Stimulated activated CD8-positive, alpha-beta memory T cell treated with anti-CD3 and anti-CD28 coated beads, Interleukin-15, amount 100 ng/mL, for 24 hours (primary cell): Measurements from ENCODE around the gene RIPK4.
"Not testable (repeated sequence)": the region's sequence is repeated elsewhere in the genome, so short reads cannot be mapped to it uniquely, and the experiment has no call there.

ENCODE experiments used
- DNase-seq: peaks from one replicate; pipeline ENCODE4 v3.0.0-alpha.2; 2020; ENCODE audit warnings: low read depth

RIPK4 gene

DNA sequence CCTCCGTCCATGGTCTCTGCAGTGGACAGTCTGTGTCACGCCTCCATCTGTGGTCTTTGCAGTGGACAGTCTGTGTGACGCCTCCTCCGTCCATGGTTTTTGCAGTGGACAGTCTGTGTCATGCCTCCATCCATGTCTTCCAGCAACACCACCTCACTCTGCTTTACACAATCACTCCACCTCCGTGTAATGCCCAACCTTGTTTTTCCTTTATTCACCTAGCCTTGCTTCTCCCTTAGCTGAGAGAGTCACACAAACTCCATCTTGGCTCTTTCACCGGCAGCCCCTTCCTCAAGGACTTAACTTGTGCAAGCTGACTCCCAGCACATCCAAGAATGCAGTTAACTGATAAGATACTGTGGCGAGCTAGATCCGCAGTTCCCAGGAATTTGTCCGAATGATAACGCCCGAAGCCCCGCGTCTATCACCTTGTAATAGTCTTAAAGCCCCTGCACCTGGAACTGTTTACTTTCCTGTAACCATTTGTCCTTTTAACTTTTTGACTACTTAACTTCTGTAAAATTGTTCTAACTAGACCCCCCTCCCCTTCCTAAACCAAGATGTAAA lies 52.5 kb downstream of the RIPK4 start:
- not testable (repeated sequence) for DNase-seq

DNA sequence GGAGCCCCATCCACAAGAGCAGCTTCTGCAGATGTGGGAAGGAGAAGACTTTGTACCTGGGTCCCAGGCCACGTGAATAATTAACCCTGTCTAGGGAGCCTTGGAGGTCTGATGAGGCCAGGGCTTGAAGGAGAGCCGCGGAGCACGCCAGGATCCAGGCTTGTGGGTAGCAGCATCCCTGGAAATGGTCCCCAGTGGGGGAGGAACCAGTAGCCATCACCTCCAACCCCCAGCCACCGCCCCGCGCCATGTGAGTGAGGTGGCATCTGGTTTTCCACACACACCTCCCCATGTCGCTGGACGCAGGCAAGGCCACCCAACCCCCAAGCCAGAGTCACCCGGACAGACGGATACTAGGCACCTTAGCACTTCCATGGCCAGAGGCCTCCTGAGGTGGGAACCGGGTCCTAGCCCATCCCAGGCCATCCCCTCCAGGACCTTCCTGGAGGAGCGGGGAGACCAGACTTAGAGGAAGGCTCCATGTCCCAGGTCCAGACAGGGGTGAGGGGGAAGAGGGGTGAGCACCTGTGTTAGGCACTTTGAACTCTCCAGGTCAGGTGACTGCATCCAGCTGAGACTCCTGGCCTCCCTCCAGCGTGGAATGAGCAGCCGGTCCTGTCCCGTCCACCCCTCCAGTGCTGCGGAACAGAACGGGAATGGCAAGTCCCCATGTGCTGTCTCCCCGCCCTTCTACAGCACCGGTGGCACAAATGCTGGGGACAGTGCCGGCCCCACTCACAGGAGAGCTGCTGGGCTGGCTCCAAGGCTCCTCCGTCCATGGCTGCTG lies 53.2 kb downstream of the RIPK4 start:
- no peak for DNase-seq

DNA sequence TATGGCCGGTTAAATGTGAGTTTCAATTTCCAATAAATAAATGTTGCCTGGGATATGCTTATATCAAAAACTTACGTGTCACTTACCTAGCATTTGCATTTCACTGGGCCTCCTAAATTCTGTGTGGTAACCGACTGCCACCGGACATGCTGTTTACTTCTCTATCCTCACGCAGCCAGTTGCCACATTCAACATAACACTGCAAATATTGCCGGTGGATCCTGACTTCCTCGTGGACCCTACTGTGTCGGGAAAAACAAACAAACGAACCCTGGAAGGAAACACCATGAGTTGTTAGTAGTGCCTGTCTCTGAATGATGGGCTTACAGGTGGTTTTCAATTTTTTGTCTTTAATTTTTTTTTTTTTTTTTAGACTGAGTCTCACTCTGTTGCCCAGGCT lies 54.1 kb downstream of the RIPK4 start:
- no peak for DNase-seq

DNA sequence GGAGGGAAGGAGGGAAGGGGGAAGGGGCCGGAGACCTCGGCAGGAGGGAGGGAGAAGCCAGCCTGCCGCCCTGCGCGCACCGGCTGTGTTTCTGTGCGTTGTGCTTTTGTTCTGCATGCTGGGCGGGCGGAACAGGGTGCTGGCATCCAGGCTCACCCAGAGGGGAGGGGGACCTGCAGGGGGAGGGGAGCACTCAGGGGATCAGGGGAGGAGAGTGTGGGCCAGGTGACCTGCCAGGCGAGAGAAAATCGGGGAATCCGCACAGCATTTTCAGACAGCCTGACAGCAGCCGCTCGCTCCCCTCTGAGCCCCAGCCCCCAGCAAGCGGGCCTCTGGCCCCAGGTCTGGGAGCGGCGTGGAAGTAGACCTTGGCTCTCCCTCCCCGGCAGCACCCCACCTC lies 54.7 kb downstream of the RIPK4 start:
- DNase-seq = no peak

DNA sequence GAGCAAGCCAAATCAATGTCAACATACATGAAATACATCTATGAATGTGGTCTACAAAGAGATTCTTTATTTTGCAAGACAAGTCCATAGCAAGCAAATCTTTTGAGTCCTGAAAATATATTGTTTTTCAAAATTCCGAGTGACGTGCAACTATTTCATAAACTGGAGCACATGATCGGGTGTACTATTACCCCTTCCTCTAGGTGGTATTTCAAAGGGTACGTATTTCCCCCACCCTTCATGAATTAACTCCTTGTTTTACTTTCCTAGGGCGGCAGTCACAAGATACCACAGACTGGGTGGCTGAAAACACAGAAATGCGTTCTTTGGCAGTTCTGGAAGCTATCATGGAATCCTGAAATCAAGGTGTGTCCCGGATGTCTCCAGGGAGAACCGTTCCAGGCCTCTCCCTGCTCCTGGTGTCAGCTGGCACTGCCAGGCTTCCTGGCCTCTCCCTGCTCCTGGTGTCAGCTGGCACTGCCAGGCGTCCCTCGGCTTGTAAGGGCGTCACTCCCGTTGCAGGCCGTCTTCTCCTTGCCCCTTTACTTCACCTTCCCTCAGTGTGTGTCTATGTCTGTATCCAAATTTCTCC lies 55.3 kb downstream of the RIPK4 start:
- DNase-seq = no peak

DNA sequence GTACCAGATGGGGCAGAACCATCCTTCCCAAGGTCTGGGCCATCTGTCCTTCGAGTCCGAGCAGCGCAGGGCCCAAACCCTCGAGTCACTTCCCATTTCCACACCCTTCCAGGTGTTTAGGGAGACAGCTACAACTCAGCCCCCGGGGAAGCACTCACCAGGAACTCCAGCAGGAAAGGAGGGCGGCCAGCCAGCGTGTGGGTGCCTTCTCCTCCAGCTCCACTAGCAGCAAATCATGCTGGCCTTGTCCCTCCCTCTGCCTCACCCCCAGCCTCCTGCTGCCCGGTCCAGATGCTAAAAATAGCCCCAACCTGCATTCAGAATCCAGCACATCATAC lies 56.1 kb downstream of the RIPK4 start:
- no peak for DNase-seq

DNA sequence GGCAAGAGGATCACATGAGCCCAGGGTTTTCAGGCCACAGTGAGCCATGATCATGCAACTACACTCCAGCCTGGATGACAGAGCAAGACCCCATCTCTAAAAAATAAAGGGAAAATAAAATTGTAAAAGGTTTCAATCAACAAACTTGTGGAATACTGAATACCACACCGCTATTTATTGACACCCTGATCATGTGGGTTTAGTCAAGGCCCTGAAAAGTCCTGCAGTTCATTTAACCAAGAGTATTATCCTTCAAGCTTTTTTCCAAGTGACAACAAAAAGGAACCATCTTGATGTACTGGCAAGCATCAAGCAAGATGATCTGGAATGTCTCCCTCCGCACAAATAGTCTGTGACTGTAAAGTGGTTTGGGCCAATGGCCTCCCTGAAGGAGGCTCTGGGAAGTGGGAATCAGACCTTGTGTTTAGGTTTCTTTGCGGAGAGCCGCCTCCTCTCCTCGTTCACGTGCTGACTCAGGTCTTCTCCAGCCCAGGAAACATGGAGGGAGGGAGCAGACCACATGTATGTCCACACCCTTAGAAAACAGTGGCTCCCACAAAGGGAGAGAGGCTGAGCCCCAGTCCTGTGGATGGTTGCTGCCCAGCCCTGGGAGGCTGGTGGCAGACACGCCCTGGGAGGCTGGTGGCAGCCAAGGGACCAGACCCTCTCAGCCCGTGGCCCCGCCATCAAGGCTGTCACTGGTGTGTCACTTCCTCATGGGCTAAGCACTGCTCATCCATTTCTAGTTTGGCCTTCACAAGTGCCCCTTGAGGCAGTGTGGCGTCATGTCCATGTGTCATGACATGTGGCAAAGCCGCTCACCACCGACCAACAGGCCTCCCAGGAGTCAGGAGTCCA lies 56.7 kb downstream of the RIPK4 start:
- DNase-seq = no peak

DNA sequence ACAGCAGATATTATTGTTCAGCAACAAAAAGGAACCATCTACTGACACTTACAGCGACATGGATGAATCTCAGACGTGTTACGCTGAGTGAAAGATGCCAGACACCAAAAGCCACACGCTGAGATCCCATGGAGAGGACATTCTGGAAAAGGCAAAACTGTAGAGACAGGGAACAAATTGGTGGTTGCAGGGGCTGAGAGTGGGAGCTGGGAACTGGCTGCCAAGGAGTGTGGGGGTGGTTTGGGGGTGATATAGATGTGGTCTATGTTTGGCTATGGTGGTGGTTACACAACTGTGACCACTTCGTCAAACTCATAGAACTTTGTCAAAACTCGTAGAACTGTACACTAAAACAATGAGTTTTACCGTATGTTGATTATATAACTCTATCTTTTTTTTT lies 57.7 kb downstream of the RIPK4 start:
- no peak for DNase-seq

DNA sequence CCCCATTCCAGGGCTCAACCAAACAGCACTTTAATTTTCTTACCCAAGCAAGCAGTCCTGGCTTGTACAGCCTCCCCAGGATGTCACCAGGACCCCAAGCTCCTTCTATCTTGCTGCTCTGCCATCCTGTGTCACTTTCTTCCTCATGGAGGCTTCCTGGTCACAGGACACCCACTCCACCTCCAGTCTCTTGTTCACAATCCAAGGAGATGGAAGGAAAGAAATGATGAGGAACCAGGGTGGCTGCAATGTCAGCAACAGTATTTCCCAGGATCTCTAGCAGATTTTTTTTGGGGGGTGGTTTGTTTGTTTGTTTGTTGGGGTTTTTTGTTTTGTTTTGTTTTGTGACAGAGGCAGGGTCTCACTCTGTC lies 58.9 kb downstream of the RIPK4 start:
- no peak for DNase-seq

DNA sequence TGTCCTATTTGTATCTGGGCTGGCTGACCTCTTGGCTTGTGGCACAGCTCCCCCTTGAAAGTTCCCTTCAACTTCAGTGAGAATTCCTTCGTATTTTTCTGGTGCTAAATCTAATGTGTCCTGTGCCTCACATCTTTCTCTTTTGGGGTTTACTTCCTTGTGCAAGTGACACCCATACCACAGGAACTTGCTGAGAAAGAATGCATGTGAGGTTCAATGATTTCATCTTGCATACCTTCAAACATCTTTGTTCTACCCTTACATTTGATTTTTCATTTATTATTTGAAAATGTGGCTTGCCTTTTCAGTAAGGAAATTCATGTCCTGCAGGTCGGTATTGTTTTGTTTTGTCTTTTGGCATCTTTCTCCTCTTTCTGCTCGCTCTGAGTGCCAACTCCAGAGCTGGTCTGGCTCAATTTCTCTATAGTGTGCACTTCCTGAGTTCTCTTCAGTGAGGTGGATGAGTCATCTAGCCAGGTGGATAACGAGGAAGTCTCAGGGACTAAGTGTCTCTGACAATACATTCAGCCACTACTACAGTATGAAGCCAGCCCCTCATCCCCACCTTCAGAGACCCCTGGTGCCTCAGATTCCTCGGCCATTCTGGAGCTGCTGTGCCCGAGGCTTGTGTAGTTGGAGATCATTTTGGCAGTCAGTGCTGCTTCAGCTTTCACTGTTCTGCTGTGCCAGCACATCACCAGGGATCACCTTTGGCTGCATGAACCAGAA lies 59.5 kb downstream of the RIPK4 start:
- DNase-seq = no peak

DNA sequence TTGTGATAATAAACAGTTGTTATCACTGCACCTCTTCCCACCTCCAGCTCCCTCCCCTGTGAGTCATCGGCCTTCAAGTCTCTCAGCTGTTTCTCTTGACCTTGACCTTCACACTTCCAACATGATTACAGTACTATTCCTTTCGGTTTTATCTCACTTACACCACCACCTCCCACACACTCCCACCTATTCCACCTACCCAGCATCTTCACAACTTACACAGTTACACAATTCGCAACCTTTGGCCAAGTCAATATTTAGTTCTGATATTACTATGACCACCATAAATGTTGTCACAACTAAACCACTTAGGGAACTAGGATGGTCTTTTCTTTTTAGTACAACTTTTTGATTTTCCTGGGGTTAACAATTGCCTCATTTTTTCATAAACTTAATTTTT lies 60.2 kb downstream of the RIPK4 start:
- no peak for DNase-seq

DNA sequence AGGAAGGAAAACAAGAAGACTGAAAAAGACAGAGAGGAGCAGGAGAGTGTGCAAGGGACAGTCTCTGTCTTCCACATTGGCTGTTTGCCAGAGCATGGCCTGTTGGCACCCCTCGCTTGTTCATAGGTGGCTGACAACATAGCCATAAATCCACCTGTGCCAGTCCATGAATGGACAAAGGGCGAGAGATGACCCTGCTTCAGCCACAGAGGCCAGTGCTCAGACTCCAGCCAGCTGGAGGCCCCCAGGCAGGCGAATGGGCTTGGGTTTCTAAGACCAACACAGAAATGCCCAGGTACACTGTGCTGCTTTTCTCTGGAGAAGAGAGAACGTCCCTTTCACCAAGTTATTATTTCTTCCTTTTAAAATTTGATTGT lies 60.6 kb downstream of the RIPK4 start:
- no peak for DNase-seq

DNA sequence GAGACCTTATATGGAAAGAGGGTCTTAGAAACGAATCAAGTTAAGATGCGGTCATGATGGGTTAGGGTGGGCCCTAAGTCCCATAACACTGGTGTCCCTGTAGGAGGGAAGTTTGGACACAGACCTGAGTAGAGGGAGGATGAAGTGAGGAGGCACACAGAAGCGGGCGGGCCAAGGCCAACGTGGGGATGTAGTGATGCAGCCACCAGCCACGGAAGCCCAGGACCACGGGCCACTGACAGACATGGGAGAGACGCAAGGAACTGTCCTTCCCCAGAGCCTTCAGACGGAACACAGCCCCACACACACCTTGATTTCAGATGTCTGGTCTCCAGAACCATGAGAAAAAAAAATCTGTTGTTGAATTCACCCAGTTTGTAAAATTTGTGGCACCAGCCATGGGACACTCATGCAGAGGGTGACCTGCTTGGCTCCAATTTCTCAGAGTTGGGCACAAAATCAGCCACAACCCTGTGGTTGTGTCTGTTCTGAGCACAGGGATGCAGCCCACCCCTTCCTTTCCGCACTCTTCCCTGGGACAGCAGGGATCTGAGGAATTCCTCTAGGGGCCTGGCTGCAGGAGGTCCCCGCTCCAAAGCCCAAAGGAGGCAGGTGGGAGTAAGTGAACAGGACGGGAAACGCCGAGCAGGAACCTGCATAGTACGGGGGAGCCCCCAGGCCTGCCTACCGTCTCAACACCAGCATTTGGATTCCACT lies 61.1 kb downstream of the RIPK4 start:
- DNase-seq = no peak

DNA sequence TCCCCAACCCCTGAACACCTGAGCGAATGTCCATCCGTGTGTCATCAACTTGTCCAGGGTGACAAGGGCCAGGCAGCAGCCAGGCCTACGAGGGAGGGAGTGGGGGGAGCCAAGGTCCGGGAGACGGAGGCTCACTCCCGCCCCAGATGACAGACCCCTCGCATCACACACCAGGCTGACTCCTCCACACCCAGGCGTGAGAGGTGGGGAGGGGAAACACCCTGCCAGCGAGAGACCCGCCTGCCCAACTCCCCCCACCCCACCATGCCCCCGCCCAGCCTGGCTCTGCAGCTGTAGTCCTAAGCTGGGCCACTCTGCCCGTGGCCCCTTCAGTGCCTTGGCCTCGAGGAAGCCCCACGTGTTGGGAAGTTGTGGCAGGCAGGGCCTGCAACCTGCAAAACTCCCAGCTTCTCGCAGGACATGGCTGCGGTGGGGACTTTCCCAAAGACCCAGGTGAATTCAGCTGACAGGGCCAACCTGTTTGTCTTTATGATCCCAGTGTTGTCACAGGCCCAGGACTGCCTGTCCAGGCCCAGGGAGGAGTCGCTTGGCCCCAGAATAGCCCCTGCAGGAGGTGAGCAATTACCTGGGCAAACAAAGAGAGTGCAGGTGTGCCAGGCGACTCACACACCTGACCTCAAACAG lies 62.9 kb downstream of the RIPK4 start:
- no peak for DNase-seq

DNA sequence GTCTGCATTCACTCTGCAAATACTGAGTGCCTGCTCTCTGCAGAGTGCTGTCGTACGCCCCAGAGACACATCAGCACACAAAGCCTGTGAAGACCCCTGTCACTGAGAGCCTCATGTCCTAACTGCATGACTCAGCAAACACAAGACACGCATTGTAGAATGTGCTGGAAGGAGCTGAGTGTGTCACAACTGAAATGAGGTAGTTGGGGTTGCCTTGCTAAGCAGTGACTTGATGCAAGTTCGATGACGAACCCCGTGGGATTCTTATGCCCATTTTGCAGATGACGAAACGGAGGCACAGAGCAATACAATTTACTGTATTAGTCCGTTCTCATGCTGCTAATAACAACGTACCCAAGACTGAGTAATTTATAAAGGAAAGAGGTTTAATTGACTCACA lies 65.1 kb downstream of the RIPK4 start:
- DNase-seq = no peak

DNA sequence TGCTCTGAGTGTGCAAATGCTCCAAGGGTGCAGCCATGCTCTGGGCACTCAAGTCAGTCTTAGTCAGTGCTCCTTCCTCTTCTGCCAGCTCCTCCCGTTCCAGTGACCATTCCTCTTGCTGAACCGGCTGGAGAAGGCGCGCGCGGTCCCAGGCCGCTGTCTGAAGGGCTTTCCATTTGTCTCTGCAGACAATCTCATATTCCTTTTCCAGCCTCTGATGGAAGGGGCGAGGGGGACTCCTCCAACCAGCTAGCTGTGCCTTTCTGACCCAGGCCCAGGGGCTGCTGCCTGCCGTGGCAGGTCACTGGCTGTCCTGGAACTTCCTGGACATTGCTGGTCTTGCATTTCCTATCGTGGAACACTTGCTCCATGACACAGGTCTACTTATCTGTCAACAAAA lies 67.5 kb downstream of the RIPK4 start:
- DNase-seq = no peak

DNA sequence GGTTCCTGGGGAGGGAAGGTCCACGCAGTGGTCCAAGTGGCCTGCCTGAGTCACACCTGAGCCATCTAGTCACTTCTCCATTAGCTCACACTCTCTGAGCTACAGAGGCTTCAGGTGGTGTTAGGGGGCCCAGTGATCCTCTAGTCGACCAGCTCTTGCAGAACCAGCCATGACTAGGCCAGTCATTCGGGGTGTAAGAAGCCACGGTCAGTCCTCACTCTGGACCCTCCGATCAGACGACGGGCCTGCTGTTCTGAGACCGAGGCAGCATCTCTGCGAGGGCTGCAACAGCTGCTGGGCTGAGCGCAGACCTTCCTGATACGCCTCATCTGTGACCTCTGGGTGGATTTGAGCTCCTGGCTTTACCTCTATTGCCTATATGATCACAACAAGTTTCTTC lies 68.8 kb downstream of the RIPK4 start:
- no peak for DNase-seq

DNA sequence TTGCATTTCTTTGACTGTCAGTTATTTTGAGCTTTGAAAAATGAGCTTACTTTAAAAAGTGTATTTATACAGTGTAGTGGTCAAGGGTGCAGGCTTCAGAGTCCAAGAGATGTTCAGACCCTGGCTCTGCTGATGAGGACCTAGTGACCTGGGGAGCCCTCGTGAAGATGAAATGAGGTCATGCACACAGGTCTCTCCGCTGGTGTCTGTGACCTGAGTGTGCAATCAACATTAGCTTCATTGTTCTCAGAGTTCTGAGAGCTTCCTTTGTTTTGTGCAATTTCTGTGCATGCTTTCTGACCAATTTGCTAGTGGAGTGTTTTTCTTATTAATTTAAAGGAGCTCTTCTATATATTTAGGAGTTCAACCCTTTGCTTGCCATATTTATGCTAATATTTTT lies 71.3 kb downstream of the RIPK4 start:
- no peak for DNase-seq

DNA sequence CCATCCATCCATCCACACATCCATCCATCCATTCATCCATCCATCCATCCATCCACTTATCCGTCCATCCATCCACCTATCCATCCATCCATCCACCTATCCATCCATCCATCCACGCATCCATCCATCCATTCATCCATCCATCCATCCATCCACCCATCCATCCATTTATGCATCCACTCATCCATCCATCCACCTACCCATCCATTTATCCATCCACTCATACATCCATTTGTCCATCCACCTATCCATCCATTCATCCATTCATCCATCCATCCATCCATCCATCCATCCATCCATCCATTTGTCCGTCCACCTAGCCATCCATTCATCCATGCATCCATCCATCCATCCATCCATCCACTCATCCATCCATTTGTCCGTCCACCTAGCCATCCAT lies 72.8 kb downstream of the RIPK4 start:
- DNase-seq = not testable (repeated sequence)

DNA sequence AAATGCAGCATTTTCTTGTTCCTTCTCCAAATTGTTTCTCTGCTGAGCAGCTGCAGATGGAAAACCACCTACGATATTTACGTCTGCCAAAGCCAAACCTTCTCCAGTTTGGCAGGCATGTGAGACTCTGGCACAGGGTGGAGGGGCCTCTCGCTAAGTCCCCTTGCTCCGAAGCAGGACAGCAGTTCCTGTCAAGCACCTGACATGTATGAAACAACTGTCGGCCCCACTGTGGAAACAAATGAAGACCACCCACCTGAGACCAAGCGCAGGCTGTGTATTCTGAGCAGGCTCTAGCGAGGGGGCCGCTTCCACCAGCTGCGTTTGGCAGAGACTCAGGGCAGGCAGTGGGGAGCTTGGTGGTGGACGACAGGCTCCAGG lies 74.7 kb downstream of the RIPK4 start:
- no peak for DNase-seq
